GM12891 (cell line): ENCODE measurements around the gene POLN.

Source experiments
- DNase-seq: peaks from one replicate; pipeline ENCODE4 v3.0.0; 2011; ENCODE audit warnings: low spot score; ENCODE audit not compliant: insufficient read length
- FAIRE-seq: peaks from 2 replicates; lab custom pipeline; 2011; peaks lifted over from hg19 to GRCh38; lab: Jason Lieb, UNC
- PAX5 ChIP-seq: IDR thresholded peaks from 2 replicates; pipeline ENCODE4 v1.6.1; 2011; ENCODE audit warnings: low read length, moderate library complexity, mild to moderate bottlenecking; ENCODE audit not compliant: insufficient read depth, severe bottlenecking
- POLR2A ChIP-seq: IDR thresholded peaks from 2 replicates; pipeline ENCODE4 v1.6.1; 2011; ENCODE audit warnings: low read depth, low read length, control low read depth
- POLR2AphosphoS5 ChIP-seq: IDR thresholded peaks from 2 replicates; pipeline ENCODE4 v1.6.1; 2011; ENCODE audit warnings: low read depth, low read length, control low read depth
- POU2F2 ChIP-seq: IDR thresholded peaks from 2 replicates; pipeline ENCODE4 v1.6.1; 2011; ENCODE audit warnings: low read depth, mild to moderate bottlenecking, control low read depth, low read length, moderate library complexity
- SPI1 ChIP-seq: IDR thresholded peaks from 2 replicates; pipeline ENCODE4 v1.6.1; 2011; ENCODE audit warnings: low read depth, low read length, control low read depth
- TAF1 ChIP-seq: IDR thresholded peaks from 2 replicates; pipeline ENCODE4 v1.6.1; 2011; ENCODE audit warnings: low read depth, low read length, control low read depth

Gene POLN

DNA sequence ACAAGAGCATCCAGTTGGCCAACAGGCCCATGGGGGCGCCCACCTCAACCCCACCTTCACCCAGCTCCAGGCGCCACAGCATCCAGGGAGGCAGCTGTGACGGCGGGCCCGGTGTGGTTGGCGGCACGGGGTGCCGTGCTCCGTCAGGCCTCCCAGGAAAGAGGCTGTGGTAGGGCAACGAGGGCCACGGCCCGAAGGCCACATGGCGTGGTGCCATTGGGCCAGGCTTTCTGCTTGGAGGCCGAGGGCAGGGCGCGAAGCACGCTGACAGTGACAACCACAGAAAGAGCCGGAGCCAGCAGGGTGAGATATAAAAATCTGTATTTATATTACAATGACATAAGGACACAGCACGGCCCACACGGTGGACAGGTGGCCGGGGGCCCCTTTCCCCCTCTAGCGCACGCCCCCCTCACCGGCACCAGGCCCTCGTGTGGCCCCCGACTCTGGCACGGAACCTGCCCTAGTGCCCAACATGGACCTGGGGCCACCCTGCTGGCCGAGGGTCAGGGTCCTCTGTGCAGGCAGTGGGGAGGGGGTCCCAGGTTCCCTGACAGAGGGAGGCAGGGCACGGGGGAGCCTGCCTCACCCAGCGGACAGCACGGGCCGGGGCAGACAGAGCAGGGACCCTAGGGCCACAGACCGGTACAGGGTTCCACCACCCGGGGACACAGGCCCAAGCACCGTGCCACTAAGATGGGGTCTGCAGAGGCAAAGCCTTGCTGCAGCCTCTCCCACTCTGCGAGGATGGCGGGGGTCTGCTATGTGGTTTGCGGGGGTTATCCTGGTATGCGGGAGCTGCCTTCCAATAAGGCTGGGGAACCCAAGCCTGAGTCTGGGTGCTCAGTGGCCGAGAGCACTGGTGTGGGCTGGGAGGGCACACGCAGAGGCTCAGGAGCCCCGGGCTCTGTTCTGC lies 5.5 kb upstream of the POLN start:
- no peak for FAIRE-seq
- TF ChIP-seq TAF1 (no peak), POLR2A (no peak), POLR2AphosphoS5 (no peak), POU2F2 (no peak), PAX5 (no peak), SPI1 (no peak)
- peak; percentile 8 for DNase-seq

DNA sequence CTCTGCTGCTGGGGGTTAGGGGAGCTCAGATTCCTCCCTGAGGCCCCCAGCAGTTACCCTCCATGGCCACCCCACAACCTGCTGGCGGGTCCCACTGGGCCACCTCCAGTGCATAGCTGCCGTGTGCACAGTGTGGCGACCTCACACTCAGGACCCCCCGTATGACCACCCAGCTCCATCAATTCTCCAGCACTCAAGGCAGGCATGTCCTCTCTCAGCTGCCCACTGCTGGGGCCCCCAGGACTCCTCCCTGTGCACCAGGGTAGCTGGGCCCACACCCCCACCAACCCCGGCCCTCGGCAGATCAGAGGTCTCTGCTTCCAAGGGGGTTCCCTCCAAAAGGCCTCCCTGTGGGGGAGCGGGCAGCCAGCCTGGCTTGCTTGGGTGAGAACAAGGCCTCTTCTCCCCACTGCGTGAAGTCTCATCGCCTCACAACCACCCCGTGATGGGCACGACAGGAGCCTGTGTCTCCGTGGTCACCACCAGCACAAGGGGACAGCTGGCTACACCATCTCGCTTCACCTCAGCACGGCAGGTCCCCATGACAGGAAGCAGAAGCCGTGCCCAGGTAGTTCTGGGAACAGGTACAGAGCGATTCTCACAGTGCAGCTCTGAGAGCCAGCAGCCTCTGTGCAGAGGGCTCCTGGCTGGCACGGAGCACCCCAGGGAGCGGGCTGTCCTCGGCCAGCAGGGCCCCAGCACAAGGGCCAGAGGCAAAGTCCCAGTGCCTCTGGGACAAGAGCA lies 4.6 kb upstream of the POLN start:
- FAIRE-seq: no peak
- no peak for TF ChIP-seq POLR2AphosphoS5
- no peak for TF ChIP-seq SPI1
- TF ChIP-seq TAF1: no peak
- no peak for TF ChIP-seq PAX5
- TF ChIP-seq POLR2A: no peak
- no peak for TF ChIP-seq POU2F2
- no peak for DNase-seq

DNA sequence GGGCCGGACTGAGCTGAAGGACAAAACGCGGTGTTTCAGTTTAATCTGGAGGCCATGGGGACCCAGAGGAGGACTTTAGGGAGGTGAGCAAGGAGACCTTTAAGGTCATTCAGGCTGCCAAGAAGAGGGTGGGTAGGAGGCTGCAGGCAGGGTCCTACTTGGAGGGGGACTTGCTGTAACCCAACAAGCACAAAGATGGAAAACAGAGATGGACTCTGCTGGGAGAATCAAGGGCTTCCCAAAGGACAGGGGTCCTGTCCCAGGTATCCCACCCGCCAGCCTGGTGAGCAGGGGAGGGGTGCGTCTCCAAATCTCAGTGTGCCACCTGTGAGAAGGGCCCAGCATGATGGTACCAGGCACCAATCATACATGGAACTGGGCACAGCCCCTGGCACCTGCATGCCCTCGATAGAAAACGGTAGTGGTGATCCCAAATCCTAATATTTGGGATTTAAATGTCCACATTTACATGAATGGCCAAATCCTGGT lies 3.9 kb upstream of the POLN start:
- DNase-seq (no peak), FAIRE-seq (no peak)
- TF ChIP-seq SPI1 (no peak), POU2F2 (no peak), POLR2AphosphoS5 (no peak), PAX5 (no peak), TAF1 (no peak), POLR2A (no peak)

- FAIRE-seq (no peak), DNase-seq (no peak)
- no peak for TF ChIP-seq POLR2AphosphoS5
- TF ChIP-seq POU2F2: no peak
- TF ChIP-seq POLR2A: no peak
- no peak for TF ChIP-seq TAF1
- no peak for TF ChIP-seq SPI1
- no peak for TF ChIP-seq PAX5
These were observed 3.3 kb upstream of the POLN start for GRCh38 chr4:2245057-2245786.

- FAIRE-seq (no peak), DNase-seq (no peak)
- TF ChIP-seq POU2F2 (no peak), TAF1 (no peak), SPI1 (peak; percentile 68), PAX5 (no peak), POLR2AphosphoS5 (no peak), POLR2A (no peak)
These were observed 1.9 kb upstream of the POLN start for GRCh38 chr4:2243681-2244380.

- TF ChIP-seq POLR2A (no peak), TAF1 (no peak), POLR2AphosphoS5 (no peak), SPI1 (no peak)
- DNase-seq: no peak
- FAIRE-seq: peak; percentile 79
These were observed 918 bp downstream of the POLN start for GRCh38 chr4:2241003-2241402.

GRCh38 chr4:2236944-2237666 lies 4.8 kb downstream of the POLN start:
- FAIRE-seq: no peak
- no peak for DNase-seq
- TF ChIP-seq POU2F2 (no peak), PAX5 (no peak), POLR2A (no peak), SPI1 (no peak), POLR2AphosphoS5 (no peak)

DNA sequence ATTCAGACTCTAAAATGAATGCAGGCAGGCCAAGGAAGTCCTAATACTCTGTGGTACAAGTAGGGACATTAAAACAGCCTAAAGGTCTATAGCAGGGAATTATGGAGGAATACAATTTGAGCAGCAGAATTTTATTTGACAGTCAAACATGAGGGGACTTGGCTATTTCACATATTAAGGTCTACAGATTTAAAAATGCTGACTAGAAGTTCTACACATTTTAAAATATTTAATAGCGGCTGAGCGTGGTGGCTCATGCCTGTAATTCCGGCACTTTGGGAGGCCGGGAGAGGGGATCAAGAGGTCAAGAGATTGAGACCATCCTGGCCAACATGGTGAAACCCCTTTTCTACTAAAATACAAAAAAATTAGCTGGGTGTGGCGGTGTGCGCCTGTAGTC lies 10.8 kb downstream of the POLN start:
- TF ChIP-seq PAX5 (no peak), POU2F2 (no peak), POLR2AphosphoS5 (no peak), POLR2A (no peak), SPI1 (no peak), TAF1 (no peak)
- DNase-seq (no peak), FAIRE-seq (no peak)
